Erythroblast (primary cell): ENCODE data around the gene HGS.

Experiments used
- GATA1 ChIP-seq: IDR thresholded peaks from 2 replicates; pipeline ENCODE4 v1.6.1; 2011; ENCODE audit warnings: low read depth, mild to moderate bottlenecking, control low read depth, low read length, moderate library complexity
- POLR2A ChIP-seq: IDR thresholded peaks from 2 replicates; pipeline ENCODE4 v1.6.1; 2011; ENCODE audit warnings: mild to moderate bottlenecking, low read length

GRCh38 chr17:81687770-81688541, 4.1 kb downstream of the HGS start:
- TF ChIP-seq POLR2A: no peak
- no peak for TF ChIP-seq GATA1
